NCI-H510A treated with DMSO at 0.1 percent for 48 hours (cell line): ENCODE measurements around the gene LRP8.

Experiments used
- DNase-seq: peaks from one replicate; lab custom pipeline; 2025; lab: John Stamatoyannopoulos, UW

The LRP8 gene

DNA sequence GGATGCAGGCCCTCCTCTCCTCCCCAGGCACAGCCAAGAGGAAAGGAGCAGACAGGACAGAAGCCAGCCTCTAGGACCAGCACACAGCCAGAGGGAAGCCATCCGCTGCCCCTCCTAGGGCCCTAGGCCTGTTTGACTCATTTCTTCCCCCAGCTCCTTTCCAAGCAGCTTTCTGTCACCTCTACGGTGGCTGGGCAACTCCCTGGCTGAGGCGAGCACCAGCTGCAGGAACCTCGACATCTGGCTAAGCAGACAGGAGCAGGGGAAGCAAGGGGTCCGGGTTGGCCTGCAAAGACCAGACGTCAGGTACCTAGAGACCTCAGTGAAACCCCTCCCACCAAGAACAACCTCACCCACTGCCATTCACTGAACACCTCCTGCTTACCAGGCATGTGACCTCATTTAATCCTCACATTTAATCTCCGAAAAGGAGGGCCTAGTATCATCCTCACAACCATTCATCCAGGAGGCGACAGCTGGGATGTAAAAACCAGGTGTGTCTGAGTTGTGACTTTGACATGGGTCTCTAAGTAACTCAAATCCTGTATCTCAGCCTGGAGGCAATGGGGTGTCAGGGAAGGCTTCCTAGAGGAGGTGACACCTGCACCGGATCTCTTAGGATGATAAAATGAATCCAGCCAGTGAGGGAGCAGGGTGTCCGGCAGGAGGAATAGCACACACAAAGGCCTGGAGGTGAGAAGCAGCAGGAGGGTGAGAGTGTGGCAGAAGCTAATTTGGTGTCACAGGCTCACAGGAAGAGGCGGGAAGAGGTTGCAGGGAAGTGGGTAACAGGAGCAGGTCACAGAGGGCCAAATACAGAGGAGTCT is 5.9 kb downstream of the LRP8 start:
- no peak for DNase-seq

DNA sequence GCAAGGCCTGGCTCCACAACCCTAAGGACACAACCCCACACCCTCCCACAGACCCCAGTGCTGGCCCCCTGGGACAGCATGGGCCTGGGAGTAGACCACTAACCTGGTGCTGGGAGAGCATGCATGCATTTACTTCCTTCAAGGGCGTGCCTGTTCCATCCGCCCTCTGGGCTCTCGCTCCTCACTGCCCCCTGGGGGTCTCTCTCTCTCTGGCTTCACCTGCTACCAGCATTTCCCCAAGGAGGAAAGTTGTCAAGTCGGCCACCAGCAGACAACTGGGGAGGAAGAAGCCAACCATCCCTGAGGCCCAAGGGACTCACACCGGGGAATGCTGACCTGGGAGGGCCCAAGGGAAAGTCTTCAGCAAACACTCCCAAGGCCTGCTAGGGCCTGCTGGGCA is 6.5 kb downstream of the LRP8 start:
- no peak for DNase-seq

DNA sequence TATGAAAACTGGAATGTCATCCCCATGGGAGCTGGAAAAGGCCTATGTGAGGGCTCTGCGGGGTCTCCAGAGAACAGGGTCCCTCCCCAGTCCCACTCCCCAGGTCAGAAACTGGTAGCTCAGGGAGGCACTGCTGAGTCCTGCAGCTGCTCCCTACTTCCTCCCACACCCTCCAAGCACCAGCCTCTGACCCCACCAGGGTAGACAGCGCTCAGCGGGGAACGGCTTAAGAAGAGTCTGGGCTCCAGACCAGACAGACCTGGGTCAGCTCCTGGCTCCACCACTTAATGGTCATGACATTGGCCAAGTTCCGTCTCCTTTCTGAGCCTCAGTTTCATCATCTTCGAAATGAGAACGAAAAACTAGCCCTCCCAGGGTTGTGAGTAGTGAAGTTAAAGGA is 7.2 kb downstream of the LRP8 start:
- DNase-seq = no peak

DNA sequence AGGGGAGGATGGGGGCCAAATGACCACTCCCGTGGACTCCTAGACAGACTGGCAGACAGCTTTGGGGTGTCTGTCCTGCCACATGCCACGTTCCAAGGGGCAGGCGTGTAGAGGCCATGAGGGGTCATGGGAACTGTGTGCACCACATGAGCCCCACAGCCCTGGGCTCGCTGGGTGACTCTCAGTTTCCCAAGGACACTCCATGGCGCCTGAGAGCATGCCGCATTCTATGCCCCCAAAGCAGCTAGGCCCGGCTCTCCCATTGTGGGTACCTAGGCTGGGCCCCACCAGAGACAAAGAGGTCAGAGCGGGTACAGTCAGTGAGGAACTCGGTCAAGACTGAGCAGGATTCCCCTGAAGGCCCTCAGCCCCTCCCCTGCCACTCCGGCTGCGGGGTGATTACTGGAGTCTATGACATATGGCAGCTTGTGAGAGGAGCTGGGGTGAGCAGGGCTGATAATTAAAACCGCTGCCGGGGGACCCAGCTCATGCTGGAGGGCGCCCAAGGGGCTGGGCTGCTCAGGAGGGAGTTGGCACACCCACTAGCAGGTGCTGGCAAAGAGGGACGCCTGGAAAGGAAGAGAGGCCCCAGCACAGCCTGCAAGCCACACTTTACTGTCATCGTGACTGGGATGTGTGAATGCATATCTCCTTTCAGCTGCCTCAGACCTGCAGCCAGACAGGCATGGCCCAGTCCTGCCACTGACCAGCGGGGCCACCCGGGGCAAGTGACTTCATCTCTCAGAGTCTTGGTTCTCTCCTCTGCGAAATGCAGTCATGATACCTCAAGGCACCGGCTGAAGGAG is 8.4 kb downstream of the LRP8 start:
- DNase-seq = no peak

DNA sequence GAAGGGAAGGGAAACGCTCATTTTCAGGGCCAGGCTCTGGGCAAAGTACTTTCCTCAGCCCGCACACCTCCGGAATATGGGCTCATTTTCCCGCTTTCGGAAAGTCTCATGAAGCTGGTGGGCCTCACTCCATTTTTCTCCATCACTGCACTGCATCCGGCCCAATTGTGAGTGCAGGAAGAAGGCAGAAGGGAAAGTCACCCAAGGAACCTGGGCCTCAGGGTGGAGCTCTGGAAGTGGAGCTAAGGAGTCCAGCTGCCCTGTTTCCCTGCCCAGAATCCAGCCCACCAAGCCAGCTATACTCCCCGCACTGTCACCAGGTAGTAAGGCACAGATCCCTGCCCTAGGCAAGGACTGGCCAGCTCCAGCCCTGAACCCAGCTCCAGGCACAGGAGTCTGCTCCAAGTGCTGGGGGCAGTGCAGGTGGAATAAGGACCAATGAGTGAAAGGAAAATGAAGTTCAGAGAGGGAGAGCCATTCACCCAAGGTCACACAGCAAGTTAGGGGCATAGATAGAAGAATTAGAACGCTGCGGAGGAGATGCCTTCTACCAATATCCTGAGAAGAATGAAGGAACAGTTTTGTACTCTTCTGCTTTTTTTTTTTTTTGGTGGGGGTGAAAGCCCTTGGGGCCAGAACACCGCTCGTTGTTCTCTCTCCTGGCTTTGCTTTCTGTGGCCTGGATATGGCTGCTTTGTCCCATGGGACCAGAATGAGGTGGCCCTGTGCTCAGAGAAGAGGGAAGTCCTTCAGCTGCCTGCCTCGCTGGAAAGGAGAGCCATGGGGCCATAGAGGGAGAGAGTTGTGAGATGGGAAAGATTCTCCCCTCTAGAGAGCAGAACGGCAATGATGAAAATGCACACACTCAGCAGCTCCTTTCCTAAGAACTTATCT is 10.0 kb downstream of the LRP8 start:
- no peak for DNase-seq

DNA sequence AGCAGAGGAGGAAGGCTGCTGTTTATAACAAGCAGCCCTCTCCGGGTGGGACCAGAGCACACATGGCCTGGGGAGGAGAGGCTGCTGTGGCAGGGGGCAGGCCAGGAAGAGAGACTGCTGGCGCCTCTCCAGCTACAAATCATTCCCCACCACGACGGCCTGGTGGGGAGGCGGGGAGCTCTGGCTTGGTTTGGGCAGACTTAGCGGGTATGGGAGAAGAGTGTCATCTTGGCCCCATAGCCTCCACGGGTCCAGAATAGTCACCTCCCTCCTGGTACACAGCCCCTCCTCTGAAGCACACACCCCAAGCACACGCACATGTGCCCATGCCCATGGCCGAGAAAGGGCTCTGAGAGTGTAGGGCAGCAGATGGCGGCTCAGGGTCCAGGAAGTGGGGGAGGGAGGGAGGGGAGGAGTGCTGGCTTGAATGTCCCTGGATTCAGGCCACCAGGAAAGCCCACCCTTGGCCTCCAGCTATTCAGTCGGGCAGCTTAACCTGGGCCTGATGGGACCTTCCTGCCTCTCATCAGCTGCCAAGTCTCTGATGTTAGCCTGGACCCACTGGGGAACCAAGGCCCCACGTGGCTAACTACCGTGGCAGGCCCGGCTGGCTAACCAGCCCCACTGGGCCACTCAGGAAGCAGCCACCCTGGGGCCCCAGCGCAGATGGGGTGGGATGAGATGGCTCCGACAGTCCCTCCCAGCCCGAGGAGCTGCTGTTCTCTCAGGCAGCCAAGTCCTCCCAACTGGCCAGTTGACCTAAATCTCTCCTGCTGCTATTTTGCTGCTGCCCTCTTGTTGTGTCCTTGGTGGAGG is 10.9 kb downstream of the LRP8 start:
- DNase-seq = no peak

DNA sequence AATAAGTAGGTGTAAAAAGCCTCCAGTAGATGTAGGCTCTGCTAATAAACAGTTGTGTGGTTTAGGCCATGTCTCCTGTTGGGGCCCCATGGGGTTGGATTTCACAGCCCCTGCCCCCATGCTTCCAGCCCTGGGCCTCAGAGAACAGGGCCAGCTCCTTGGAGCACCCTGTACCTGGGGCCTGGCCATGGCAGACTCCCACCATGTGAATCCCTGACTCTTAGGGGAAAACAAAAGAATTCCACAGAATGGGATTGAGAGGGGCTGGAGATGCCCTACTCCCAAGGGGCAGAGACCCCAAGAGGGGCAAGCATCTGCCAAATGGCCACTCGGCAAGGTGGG is 11.5 kb downstream of the LRP8 start:
- no peak for DNase-seq

DNA sequence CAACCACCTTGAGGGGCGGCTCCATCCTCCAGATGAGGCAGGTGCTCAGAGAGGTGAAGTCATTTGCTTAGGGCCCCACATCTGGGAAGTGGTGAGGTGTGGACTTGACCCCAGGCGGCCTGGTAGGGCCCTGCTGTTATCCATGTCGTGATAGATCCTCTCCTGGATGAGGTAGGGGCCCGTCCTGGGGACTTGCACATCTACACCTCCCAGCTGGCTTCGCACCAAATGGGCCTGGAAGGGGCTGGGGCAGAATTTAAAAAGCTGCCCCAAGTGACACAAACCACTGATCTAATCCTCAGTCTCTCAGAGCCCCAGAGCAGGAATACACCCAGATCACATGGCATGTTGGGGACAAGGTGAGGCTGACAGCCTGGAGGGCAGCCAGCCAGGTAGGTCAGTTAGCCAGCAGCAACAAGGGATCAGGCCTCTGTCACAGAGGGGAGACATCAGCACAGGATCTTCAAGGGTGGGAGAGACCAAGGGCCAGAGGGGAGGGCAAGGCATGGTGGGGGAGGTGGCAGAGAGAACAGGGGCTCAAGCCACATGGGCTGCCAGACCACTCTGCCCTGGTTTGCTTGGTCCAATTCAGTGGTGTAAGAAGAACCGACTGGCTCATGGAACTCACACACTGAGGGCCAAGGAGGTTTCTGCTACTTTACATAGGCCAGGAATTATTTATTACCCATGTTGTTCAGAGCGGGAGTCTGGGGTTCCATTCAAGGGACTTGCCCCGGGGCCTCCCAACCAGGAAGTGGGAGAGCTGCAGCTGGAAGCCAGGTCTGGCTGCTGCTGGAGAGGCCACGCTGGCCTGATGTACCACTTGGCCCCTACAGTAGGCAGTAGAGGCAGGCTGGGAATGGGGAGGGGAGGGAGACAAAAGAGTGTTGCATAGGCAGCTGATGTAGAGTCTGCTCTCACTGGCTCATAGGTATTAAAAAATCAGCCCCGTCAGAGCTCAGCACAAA is 12.1 kb downstream of the LRP8 start:
- DNase-seq = no peak

DNA sequence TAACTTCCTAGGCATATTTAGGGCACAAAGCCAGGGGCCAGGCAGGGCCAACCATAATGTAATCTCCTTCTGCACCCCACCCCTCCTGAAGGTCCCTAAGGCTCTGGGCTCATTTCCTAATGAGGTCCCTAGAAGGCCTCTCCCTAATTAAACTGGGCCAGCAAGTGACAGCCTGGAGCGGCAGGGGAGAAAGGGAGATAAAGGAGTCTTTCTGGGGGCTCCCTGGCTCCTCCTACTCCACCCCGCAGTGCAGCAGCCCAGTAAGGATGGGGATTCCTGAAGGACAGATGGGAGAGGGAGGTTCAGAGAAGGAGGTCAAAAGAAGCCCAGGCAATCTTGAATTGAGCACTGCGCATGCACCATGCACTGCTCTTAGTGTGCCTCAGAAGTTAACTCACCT is 12.8 kb downstream of the LRP8 start:
- no peak for DNase-seq

DNA sequence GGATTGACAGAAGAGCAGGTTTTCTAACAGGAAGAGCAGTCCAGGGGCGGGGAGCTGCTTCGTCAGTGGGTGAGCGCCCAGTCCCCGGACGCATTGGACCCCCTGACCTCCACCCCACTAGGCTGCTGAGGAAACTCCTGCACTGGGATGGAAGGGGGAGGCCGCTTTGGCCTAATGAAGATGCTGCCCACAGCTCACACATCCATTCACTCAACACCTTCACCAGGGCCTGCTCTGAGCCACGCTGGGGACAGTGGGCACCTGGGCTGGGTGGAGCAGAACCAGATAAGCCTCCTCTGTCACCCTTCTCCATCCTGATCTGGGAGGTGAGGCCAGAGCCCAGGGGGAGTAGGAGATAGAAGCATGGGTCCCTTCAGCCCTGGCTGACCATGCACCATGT is 13.3 kb downstream of the LRP8 start:
- DNase-seq = no peak

DNA sequence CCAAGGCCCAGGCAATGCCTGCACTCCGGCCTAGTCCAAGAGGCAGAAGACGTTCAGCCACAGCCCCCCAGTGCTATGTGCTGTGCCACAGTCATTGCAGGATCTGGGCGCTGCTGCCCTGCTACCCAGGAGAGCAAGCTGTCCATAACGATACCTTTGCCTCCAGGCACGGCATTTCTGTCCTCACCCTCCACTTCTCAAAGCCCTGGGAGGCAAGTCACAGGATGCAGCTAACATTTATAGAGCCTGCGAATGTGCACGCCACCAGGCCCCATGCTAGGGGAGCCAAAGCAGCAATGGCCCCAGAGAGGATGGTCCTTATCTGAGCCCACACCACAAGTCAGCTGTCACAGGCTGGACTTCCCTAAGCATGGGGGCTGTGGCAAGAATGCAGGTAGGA is 13.8 kb downstream of the LRP8 start:
- no peak for DNase-seq

DNA sequence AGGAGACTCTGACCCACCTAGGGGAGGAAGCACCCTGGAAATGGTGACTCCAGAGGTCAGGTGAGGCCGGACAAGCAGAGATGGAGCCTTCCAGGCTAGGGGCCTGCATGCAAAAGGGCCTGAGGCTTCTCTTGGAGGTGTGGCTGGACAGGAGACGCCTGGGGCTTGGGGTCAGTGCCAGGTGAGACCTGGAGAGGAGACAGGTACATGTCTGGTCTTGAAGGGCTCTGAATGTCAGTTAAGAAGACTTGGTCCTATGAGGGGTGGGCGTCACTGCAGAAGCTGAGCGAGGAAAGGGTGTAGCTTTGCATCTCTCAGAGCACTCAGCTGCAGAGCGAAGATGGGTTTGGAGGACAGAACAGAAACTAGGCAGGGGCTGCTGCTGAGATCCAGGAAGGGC is 14.3 kb downstream of the LRP8 start:
- no peak for DNase-seq

DNA sequence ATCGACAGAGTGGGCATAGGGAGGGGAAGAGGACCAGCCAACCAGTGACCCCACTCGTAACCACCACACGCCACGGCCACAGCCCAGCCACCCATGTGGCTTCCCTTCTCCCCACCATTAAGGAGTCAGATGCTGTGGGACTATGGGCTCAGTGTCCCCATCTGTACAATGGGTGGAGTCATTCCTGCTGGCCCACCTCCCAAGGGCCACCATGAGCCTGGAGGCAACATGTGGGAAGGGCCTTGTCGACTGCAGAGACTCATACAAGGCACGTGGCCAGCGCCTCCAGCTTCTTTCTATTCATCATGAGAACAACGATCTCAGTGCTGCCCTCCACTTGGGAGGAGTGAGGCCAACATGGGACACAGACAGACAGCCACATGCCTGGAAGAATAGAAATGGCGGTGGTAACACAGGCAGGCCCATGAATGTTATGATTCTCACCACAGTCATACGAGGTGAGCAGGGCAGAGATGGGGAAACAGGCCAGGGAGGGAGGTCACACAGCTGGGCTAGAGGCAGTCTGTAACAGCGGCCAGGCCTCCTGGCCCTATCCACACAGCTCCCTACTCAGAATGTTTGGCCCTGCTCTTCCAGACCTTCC is 16.1 kb downstream of the LRP8 start:
- DNase-seq = no peak

DNA sequence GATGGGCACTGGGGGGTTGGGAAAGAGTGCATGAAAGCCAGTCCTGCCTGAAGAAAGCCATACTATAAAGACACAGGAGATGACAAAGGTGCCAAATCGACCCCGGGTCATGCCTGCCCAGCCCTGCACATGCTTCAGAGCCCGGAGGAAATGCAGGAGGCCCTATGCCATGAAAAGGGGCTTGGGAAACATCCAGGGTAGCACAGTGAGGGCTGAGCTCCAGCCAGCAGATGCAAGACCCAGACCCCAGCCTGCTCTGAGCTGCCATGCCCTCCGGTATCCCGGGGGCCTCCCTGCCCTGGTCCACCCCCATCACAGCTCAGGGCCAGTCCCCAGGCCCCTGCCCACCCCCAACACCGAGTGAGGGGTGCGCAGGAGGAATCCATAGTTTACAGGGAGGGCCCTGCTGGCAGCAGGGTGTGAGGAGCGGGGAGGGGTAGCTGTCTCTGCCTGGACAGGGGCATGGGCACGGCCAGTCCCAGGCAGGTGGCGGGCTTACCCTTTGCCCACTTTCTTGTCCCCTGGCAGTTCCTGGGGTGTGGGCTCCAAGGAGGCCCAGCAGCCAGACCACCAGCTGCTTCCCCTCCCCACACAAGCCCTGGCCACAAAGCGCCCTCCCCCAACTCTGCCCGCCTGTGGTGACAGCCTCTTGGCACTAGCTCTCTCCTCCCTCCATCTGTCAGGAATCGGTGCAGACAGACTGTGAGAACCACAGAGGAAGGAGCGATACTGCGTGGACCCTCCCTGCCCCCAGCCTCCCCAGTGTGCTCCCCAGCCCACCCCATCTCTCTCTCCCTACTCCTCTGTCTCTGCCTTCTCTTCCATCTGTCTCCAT is 16.8 kb downstream of the LRP8 start:
- no peak for DNase-seq

DNA sequence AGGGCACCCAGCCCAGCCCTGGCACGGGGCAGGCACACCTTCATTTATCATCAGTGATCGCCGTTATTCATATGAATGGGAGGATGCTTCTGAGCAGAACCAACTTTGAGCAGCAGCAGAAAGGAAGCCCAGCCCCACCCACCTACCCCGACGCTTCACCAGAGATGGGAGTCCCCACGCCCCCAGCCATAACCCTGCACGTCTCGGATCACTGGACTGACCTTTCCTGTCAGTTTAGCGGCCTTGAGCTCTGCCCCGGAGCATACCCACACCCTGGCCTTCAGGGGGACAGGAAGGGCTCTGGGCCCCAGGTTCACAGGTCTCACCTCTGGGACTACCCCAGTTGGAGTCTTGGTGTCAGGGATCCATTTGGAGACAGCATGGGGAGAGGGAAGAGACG is 18.1 kb downstream of the LRP8 start:
- DNase-seq = no peak

DNA sequence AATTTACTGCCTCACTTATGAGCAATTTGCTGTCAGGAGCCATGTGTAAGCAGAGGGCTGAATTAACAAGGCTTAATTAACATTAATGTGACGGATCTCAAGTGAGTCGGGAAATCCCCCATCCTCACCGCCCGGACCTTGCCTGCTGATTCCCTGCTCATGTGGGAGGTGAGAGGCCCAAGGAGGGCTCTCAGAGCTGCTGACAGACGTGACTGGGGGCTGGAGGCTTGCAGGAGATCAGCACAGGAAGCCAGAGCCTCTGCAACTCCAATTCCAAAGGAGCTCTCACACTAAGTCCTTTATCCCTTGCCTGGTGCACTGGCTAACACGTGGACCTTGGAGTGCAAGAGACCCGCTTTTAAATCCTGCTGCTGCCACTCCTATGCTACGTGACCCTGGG is 19.4 kb downstream of the LRP8 start:
- DNase-seq = no peak

DNA sequence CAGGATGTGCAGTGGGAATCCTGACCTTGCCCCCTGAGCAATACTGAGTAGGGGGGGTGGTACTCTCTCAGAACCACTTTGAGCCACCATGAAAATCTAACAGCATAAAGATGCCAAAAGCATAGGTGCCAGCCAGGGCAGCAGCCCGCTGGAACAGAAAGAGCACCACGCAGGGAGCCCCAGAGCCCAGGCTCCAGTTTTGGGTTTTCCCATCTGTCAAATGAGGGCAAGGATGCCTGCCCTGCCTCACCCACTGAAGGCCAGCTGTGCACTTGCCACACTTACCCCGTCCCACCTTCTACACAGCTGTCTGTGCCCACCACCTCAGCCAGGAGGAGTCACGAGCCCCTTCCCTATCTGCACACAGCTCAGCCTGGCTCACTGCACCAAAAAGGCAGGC is 20.8 kb downstream of the LRP8 start:
- no peak for DNase-seq

DNA sequence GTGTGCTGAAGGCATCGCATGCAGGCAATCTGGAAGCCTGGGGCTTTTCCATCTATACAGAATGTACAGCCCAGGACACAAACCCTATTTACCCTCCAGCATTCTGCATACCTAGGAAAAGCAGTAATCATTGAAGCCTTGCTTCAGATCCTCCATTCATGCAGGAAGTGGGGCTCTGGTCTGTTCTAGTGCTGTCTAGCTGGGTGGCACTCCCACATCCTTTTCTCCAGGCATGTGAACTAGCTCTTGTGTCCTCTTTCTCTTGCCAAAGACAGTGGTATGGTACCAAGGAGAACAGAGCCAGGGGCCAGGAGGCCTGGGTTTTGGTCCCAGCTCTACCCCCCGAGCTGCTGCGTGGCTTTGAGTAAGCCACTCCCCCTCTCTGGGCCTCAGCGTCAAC is 21.7 kb downstream of the LRP8 start:
- no peak for DNase-seq

DNA sequence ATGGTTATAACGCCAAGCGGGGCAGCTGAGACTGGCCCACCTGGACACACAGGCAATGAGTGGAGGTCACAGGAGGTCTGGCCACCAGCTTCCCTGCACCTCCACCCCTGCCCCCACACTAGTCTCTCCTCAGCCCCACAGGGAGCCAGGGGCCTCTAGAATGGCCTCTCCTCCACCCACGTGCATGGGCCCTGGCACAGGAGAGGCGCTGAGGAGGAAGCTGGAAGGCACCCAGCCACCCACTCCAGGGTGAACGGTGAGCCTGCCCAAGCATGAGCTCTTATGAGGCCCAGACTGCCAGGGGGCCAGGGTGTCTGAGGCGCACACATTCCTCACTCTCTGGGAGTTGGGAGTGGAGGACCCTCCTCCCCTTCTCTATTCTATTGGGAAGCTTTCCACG is 22.2 kb downstream of the LRP8 start:
- DNase-seq = no peak
